Osteocyte (in vitro differentiated cells): ENCODE data around the gene ANK2. TPM values are rescaled to one million over a fixed set of nuclear protein-coding genes. Genes with fewer than 3 reads are reported as not detected.
A peak's percentile ranks its signal among the peaks of the same experiment; 100 is the strongest.

ENCODE experiments used
- DNase-seq: peaks from one replicate; pipeline ENCODE4 v3.0.0; 2021; ENCODE audit warnings: mixed read lengths; ENCODE audit not compliant: unreplicated experiment; ENCODE audit errors: extremely low spot score
- H3K27ac Mint-ChIP-seq: one replicate; pipeline ENCODE4 v1.8.0; 2021; ENCODE audit warnings: mild to moderate bottlenecking, mixed read lengths; ENCODE audit not compliant: unreplicated experiment
- H3K27me3 Mint-ChIP-seq: one replicate; pipeline ENCODE4 v1.8.0; 2021; ENCODE audit warnings: mixed read lengths; ENCODE audit not compliant: unreplicated experiment
- H3K36me3 Mint-ChIP-seq: one replicate; pipeline ENCODE4 v1.8.0; 2021; ENCODE audit warnings: mixed read lengths; ENCODE audit not compliant: unreplicated experiment
- H3K4me1 Mint-ChIP-seq: one replicate; pipeline ENCODE4 v1.8.0; 2021; ENCODE audit warnings: mixed read lengths; ENCODE audit not compliant: unreplicated experiment
- H3K4me3 Mint-ChIP-seq: one replicate; pipeline ENCODE4 v1.8.0; 2021; ENCODE audit warnings: mild to moderate bottlenecking, moderate library complexity, mixed read lengths; ENCODE audit not compliant: unreplicated experiment
- H3K9me3 Mint-ChIP-seq: one replicate; pipeline ENCODE4 v1.8.0; 2021; ENCODE audit warnings: mixed read lengths; ENCODE audit not compliant: unreplicated experiment
- total RNA-seq: library from RNA; stranded (reverse); gene quantifications from 2 replicates; pipeline ENCODE4 v1.2.1, GENCODE V29; 2021
- TF ChIP-seq, protein P1 (sequence below): fragments of 200-600 bp; sonication (generic); IDR thresholded peaks from 2 replicates; pipeline ENCODE4 v1.5.0; 2021; ENCODE audit warnings: antibody characterized with exemption, mild to moderate bottlenecking, moderate library complexity

The ANK2 gene
- total RNA-seq, 1 donor from 2014 or later: 17.2 TPM

- peaks cover 7% of the 10 kb centered on the region for H3K4me1 Mint-ChIP-seq
- no peak overlapping the region for H3K4me3 Mint-ChIP-seq
- H3K27ac Mint-ChIP-seq: no peak overlapping the region
- no peak for DNase-seq
- TF ChIP-seq, protein P1, sequence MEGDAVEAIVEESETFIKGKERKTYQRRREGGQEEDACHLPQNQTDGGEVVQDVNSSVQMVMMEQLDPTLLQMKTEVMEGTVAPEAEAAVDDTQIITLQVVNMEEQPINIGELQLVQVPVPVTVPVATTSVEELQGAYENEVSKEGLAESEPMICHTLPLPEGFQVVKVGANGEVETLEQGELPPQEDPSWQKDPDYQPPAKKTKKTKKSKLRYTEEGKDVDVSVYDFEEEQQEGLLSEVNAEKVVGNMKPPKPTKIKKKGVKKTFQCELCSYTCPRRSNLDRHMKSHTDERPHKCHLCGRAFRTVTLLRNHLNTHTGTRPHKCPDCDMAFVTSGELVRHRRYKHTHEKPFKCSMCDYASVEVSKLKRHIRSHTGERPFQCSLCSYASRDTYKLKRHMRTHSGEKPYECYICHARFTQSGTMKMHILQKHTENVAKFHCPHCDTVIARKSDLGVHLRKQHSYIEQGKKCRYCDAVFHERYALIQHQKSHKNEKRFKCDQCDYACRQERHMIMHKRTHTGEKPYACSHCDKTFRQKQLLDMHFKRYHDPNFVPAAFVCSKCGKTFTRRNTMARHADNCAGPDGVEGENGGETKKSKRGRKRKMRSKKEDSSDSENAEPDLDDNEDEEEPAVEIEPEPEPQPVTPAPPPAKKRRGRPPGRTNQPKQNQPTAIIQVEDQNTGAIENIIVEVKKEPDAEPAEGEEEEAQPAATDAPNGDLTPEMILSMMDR: no peak
- H3K9me3 Mint-ChIP-seq: no peaks in the 10 kb centered on the region
- H3K27me3 Mint-ChIP-seq: no peaks in the 10 kb centered on the region
- no peaks in the 10 kb centered on the region for H3K36me3 Mint-ChIP-seq
These were observed 82.2 kb downstream of the ANK2 start for GRCh38 chr4:113131621-113132020.

DNA sequence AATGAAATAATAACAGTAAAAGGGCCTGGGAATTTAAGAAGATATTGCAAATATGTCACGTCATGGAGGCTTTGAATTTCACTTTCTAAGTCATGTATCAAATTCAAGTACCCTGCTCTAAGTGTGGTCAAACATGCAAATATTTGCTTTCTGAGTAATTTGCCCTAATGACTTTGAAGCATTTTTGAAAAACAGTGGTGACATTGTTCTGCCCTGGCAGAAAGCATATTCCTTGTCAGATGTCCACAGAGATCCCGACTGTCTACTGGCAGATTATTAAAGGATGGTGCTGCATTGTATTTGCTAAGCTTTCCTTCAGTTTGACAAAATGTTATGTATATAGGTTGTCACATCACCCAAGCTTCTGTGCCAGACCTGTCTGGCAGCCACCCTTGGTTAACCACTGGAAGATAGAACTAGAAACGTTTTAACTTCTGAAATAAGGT lies 92.5 kb downstream of the ANK2 start:
- peak overlapping the region; percentile 85 for H3K27ac Mint-ChIP-seq
- peak overlapping the region; percentile 27 for H3K4me3 Mint-ChIP-seq
- DNase-seq: no peak
- peaks cover 70% of the 10 kb centered on the region for H3K4me1 Mint-ChIP-seq
- H3K9me3 Mint-ChIP-seq: no peaks in the 10 kb centered on the region
- TF ChIP-seq, protein P1: no peak
- H3K36me3 Mint-ChIP-seq: no peaks in the 10 kb centered on the region
- no peaks in the 10 kb centered on the region for H3K27me3 Mint-ChIP-seq

DNA sequence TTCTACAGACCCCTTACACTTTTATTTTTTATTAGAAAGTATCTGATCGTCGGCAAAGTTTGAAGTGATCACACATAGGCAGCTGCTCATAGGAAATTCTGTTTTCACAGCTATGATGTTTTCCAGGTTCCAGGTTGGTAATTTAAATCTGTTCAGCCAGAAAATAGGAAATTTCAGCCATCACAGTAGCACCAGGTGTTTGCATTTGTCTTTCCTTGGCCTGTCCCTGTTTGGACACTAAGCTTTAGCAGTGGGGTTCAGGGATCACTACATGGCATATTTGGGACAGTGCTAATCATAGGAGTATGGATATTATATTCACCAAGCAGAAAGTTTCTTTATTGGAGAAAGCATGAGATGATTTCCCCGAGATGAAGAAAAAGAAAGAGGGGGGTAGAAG lies 92.9 kb downstream of the ANK2 start:
- Mint-ChIP-seq H3K27me3 (no peaks in the 10 kb centered on the region), H3K36me3 (no peaks in the 10 kb centered on the region), H3K4me3 (no peak overlapping the region), H3K9me3 (no peaks in the 10 kb centered on the region), H3K4me1 (peaks cover 74% of the 10 kb centered on the region), H3K27ac (peak overlapping the region; percentile 85)
- no peak for DNase-seq
- TF ChIP-seq, protein P1: no peak

GRCh38 chr4:113144091-113144490 lies 94.6 kb downstream of the ANK2 start:
- Mint-ChIP-seq H3K27ac (peak overlapping the region; percentile 74), H3K4me3 (no peak overlapping the region)

GRCh38 chr4:113145147-113145518 lies 95.7 kb downstream of the ANK2 start:
- Mint-ChIP-seq H3K36me3 (peaks cover 2% of the 10 kb centered on the region), H3K4me1 (peaks cover 70% of the 10 kb centered on the region), H3K27ac (peak overlapping the region; percentile 74), H3K27me3 (no peaks in the 10 kb centered on the region), H3K9me3 (peaks cover 6% of the 10 kb centered on the region), H3K4me3 (no peak overlapping the region)
- TF ChIP-seq, protein P1: no peak
- DNase-seq: no peak

More at GRCh38 chr4:113144091-113144490, 94.6 kb downstream of the ANK2 start:
- TF ChIP-seq, protein P1: no peak
- H3K9me3 Mint-ChIP-seq: peaks cover 6% of the 10 kb centered on the region
- peaks cover 2% of the 10 kb centered on the region for H3K36me3 Mint-ChIP-seq
- peaks cover 78% of the 10 kb centered on the region for H3K4me1 Mint-ChIP-seq
- DNase-seq: no peak
- H3K27me3 Mint-ChIP-seq: no peaks in the 10 kb centered on the region
